ENCODE results near the gene TBL3.
"Not testable (repeated sequence)": the region's sequence is repeated elsewhere in the genome, so short reads cannot be mapped to it uniquely, and the experiment has no call there.

The TBL3 gene

DNA sequence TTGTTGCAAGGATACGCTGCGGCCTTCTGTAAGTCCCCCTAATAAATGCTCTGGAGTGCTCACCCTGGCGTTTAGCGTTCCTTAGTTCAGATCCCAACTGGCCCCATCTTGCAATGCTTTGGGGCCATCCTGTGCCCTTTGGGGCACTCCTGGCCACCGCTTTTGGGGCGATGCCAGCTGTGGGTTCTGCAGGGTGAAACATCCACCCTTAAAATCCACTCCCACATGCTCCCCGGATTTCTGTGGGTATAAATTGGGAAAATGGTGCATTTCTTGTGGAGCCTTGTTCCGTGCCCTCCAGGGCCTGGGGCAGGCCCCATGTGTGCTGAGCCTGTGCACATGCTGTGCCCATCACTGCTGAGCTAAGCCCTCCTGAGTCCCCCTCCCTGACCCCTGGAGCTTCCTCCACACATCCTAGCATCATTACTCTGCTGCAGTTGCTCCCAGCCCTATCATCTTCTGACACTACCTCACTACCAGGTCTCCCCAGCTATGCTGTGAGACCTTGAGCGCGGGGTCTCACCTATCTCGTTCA is 34.8 kb upstream of the TBL3 start:
- H3K4me3 Mint-ChIP-seq = no peak overlapping the region
- H3K36me3 Mint-ChIP-seq (ENCODE audit: low read depth) = peaks cover 13% of the 10 kb centered on the region
- H3K9me3 Mint-ChIP-seq = no peaks in the 10 kb centered on the region
- H3K4me1 Mint-ChIP-seq = peaks cover 6% of the 10 kb centered on the region
- H3K27me3 Mint-ChIP-seq (ENCODE audit: low read depth) = no peaks in the 10 kb centered on the region
- TF ChIP-seq CTCF (IDR thresholded peaks at IDR 0.05; ENCODE audit: unreplicated experiment in 3 of 3) = no peak
- H3K27ac Mint-ChIP-seq = no peak overlapping the region

GRCh38 chr16:1938316-1938715 is 33.5 kb upstream of the TBL3 start:
- Mint-ChIP-seq H3K27ac (peak overlapping the region in 1 of 3 experiments; percentile 70), H3K9me3 (no peaks in the 10 kb centered on the region), H3K27me3 (ENCODE audit: low read depth) (no peaks in the 10 kb centered on the region), H3K4me3 (no peak overlapping the region), H3K4me1 (peaks cover 6% of the 10 kb centered on the region), H3K36me3 (ENCODE audit: low read depth) (peaks cover 13% of the 10 kb centered on the region)
- TF ChIP-seq CTCF (IDR thresholded peaks at IDR 0.05; ENCODE audit: unreplicated experiment in 3 of 3) = no peak

DNA sequence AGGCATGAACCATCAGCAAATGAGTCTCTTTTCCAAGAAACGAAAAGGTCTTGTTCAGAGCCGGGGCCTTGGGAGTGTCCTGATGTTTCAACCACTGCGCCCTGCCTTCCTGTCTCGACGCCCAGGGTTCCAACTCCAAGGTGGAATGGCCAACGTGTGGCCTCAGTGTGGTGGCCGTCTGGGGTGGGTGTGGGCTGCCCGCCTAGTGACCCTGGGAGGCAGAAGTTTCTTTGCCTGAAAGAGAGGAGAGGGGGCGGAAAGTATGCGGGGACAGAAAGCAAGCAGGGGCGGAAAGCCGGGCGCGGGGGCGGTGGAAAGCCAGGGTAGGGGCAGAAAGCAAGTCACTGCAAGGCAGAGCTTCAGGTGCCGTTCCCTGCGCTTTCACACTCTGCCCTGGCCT is 32.9 kb upstream of the TBL3 start:
- H3K9me3 Mint-ChIP-seq = no peaks in the 10 kb centered on the region
- H3K36me3 Mint-ChIP-seq (ENCODE audit: low read depth) = peaks cover 13% of the 10 kb centered on the region
- no peak for TF ChIP-seq CTCF (IDR thresholded peaks at IDR 0.05; ENCODE audit: unreplicated experiment in 3 of 3)
- H3K27ac Mint-ChIP-seq = peak overlapping the region in 1 of 3 experiments; percentile 70
- H3K4me1 Mint-ChIP-seq = peaks cover 6% of the 10 kb centered on the region
- H3K27me3 Mint-ChIP-seq (ENCODE audit: low read depth) = no peaks in the 10 kb centered on the region
- peak overlapping the region in 2 of 3 experiments; percentile 25 to 27 for H3K4me3 Mint-ChIP-seq

- not testable (repeated sequence) for H3K4me1 Mint-ChIP-seq; H3K9me3 Mint-ChIP-seq; H3K27me3 Mint-ChIP-seq (ENCODE audit: low read depth)
- peak overlapping the region in 1 of 3 experiments; percentile 93 for H3K4me3 Mint-ChIP-seq
- H3K36me3 Mint-ChIP-seq (ENCODE audit: low read depth) = peaks cover 13% of the 10 kb centered on the region
- peak overlapping the region in 1 of 3 experiments; percentile 82 for H3K27ac Mint-ChIP-seq
Observed at GRCh38 chr16:1939833-1940232, 32.0 kb upstream of the TBL3 start.

GRCh38 chr16:1940273-1941161 is 31.3 kb upstream of the TBL3 start:
- Mint-ChIP-seq H3K27ac (peak overlapping the region in 2 of 3 experiments; percentile 18 to 82), H3K4me1 (peaks cover 6% of the 10 kb centered on the region), H3K9me3 (no peaks in the 10 kb centered on the region), H3K27me3 (ENCODE audit: low read depth) (no peaks in the 10 kb centered on the region), H3K36me3 (ENCODE audit: low read depth) (peaks cover 13% of the 10 kb centered on the region), H3K4me3 (peak overlapping the region; percentile 48 to 93 (median 49))
- no peak for TF ChIP-seq CTCF (IDR thresholded peaks at IDR 0.05; ENCODE audit: unreplicated experiment in 3 of 3)

GRCh38 chr16:1941162-1942046 is 30.4 kb upstream of the TBL3 start:
- no peaks in the 10 kb centered on the region for H3K27me3 Mint-ChIP-seq (ENCODE audit: low read depth)
- H3K36me3 Mint-ChIP-seq (ENCODE audit: low read depth) = peaks cover 13% of the 10 kb centered on the region
- TF ChIP-seq CTCF (IDR thresholded peaks at IDR 0.05; ENCODE audit: unreplicated experiment in 3 of 3) = peak; percentile 20 to 45 (median 31)
- H3K9me3 Mint-ChIP-seq = no peaks in the 10 kb centered on the region
- H3K4me1 Mint-ChIP-seq = peaks cover 6% of the 10 kb centered on the region
- peak overlapping the region; percentile 13 to 82 (median 72) for H3K27ac Mint-ChIP-seq
- H3K4me3 Mint-ChIP-seq = peak overlapping the region; percentile 85 to 93 (median 88)
